ENCODE measurements around the gene FAM83G.
"Not testable (repeated sequence)": the region's sequence is repeated elsewhere in the genome, so short reads cannot be mapped to it uniquely, and the experiment has no call there.

The FAM83G gene

GRCh38 chr17:18950944-18951905, 53.3 kb downstream of the FAM83G start:
- no peak for DNase-seq

- no peak for DNase-seq
Observed at GRCh38 chr17:18950346-18950745, 54.2 kb downstream of the FAM83G start.

GRCh38 chr17:18949566-18949965, 55.0 kb downstream of the FAM83G start:
- no peak for DNase-seq

GRCh38 chr17:18948476-18949006, 56.0 kb downstream of the FAM83G start:
- no peak for DNase-seq

GRCh38 chr17:18947866-18948265, 56.7 kb downstream of the FAM83G start:
- DNase-seq: no peak

GRCh38 chr17:18946536-18946935, 58.0 kb downstream of the FAM83G start:
- no peak for DNase-seq

- DNase-seq: no peak
Observed at GRCh38 chr17:18944646-18945045, 59.9 kb downstream of the FAM83G start.

- no peak for DNase-seq
Observed at GRCh38 chr17:18938692-18939023, 65.9 kb downstream of the FAM83G start.

- DNase-seq: no peak
Observed at GRCh38 chr17:18937981-18938691, 66.4 kb downstream of the FAM83G start.

- DNase-seq: no peak
Observed at GRCh38 chr17:18933102-18934058, 71.2 kb downstream of the FAM83G start.

- no peak for DNase-seq
Observed at GRCh38 chr17:18932360-18933055, 72.1 kb downstream of the FAM83G start.

- DNase-seq: no peak
Observed at GRCh38 chr17:18928628-18929125, 75.9 kb downstream of the FAM83G start.

GRCh38 chr17:18925187-18925586, 79.4 kb downstream of the FAM83G start:
- no peak for DNase-seq

GRCh38 chr17:18922596-18922995, 82.0 kb downstream of the FAM83G start:
- DNase-seq: not testable (repeated sequence)

- no peak for DNase-seq
Observed at GRCh38 chr17:18921912-18922451, 82.6 kb downstream of the FAM83G start.

- no peak for DNase-seq
Observed at GRCh38 chr17:18921485-18921884, 83.1 kb downstream of the FAM83G start.

GRCh38 chr17:18920911-18921441, 83.6 kb downstream of the FAM83G start:
- DNase-seq: no peak

- no peak for DNase-seq
Observed at GRCh38 chr17:18919963-18920362, 84.6 kb downstream of the FAM83G start.

Measured in NCI-H1436 treated with DMSO at 0.1 percent for 48 hours (cell line).